Kidney (tissue), 14 donors: ENCODE data around the gene LCN1. TPM values are rescaled to one million over a fixed set of nuclear protein-coding genes. Genes with fewer than 3 reads are reported as not detected.

Experiments
- DNase-seq, 5 donors: peaks; one replicate each; pipeline ENCODE4 v3.0.0-alpha.2; 2013 to 2020
- FAIRE-seq: peaks from 2 replicates; lab custom pipeline; 2012; peaks lifted over from hg19 to GRCh38; lab: Jason Lieb, UNC
- H3K27ac ChIP-seq, 2 donors: one replicate each; pipeline ENCODE4 v1.7.0; 2013; ENCODE audit warnings: low read depth in 2 of 2, low read length in 2 of 2, inconsistent platforms in 1 of 2
- H3K27me3 ChIP-seq: one replicate; pipeline ENCODE4 v1.7.1; 2013; ENCODE audit warnings: low read length, inconsistent platforms; ENCODE audit not compliant: control insufficient read depth, insufficient read depth
- H3K36me3 ChIP-seq, 3 donors: one replicate each; pipeline versions ENCODE4 v1.7.0 to v1.7.1; 2013; ENCODE audit warnings: low read length in 3 of 3, control low read depth in 1 of 3, inconsistent platforms in 1 of 3; ENCODE audit not compliant: insufficient read depth in 3 of 3, control insufficient read depth in 2 of 3
- H3K4me1 ChIP-seq, 3 donors: one replicate each; pipeline versions ENCODE4 v1.7.0 to v1.7.1; 2013; ENCODE audit warnings: low read length in 3 of 3, inconsistent platforms in 1 of 3, low read depth in 1 of 3; ENCODE audit not compliant: control insufficient read depth in 2 of 3, insufficient read depth in 2 of 3
- H3K4me3 ChIP-seq, 3 donors: one replicate each; pipeline versions ENCODE4 v1.7.0 to v1.8.1; 2013; ENCODE audit warnings: low read length in 3 of 3, control low read depth in 1 of 3, inconsistent platforms in 1 of 3
- H3K9ac ChIP-seq, 3 donors: one replicate each; pipeline versions ENCODE4 v1.7.0 to v1.7.1; 2013; ENCODE audit warnings: low read length in 3 of 3, control low read depth in 1 of 3, inconsistent platforms in 1 of 3
- H3K9me3 ChIP-seq, 3 donors: one replicate each; pipeline versions ENCODE4 v1.7.0 to v1.7.1; 2013; ENCODE audit warnings: low read length in 3 of 3, control low read depth in 1 of 3, inconsistent platforms in 1 of 3; ENCODE audit not compliant: control insufficient read depth in 2 of 3, insufficient read depth in 1 of 3
- intact Hi-C: fragments of 100-400 bp; cut with DNase I; formaldehyde crosslinking; loops from one replicate; pipeline ENCODE4 v1.11.1; 2022
- polyA plus RNA-seq: library from polyadenylated mRNA; stranded (reverse); fragments of 350-450 nt; fragmentation: Illumina TruSeq; extraction: RNeasy Lipid Tissue Mini Kit (QIAGEN cat#74804); gene quantifications from one replicate; pipeline ENCODE4 v1.2.3, GENCODE V29; 2014; ENCODE audit warnings: low read depth, low replicate concordance; ENCODE audit not compliant: insufficient read depth
- total RNA-seq: library from RNA; stranded (reverse); fragmentation: NEBNext Ultra II Directional; extraction: Animal tissue kit (Norgen Biotek cat#: 25700); gene quantifications from one replicate; pipeline ENCODE4 v1.2.1, GENCODE V29; 2021
- TF ChIP-seq, protein P1 (sequence below): IDR thresholded peaks from 3 replicates; pipeline ENCODE4 v1.5.1; 2012; ENCODE audit warnings: mild to moderate bottlenecking, moderate library complexity, borderline replicate concordance; ENCODE audit not compliant: insufficient read depth; ENCODE audit errors: extremely low read depth
- donor health status: control.
- donor health status: control.
- donor health status: control.
- donor health status: control.
- donor health status: control.
- donor health status: DM: yes; HTN: yes; CAD: no.
- donor health status: Normal renal cell carcinoma (clear cell type).

LCN1 gene
- total and polyA plus RNA-seq, 2 donors from 2014 or later, result not detected

- FAIRE-seq, result no peak
- intact Hi-C loops, result no loop called here
Observed at GRCh38 chr9:135521608-135522095, 412 bp downstream of the LCN1 start.

DNA sequence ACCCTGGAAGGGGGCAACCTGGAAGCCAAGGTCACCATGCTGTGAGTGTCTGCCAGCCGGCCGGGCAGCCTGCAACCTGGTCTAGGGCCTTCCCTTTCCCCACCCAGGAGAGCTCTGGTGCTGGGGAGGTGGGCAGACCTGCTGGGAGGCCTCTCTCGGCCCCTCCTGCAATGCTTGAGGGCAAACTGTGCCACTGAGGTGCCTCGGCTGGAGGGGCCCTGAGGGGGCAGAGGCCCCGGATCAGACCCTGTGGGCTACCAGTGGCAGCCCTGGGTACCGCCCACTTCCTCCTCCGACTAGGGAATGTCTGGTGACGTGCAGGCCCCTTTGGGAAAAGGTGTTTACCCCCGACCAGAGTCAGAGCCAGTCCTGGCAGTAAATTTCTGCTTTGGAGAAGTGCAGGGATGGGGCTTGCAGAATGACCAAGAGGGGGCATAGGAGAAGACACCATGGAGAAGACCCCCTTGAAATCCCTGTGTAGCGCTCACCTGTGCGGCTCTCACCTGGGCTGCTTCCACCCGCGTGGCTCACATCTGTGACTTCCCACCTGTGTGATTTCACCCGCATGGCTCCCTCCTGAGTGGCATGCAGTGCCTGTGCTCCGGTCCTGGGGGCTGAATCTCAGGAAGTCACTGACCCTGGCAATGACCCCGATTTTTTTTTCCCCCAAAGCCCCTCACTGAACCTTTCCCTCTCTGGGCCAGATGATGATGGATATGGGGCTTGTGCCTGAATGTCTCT is 1.1 kb downstream of the LCN1 start:
- Histone ChIP-seq H3K27me3 (no peaks in the 10 kb centered on the region), H3K9me3 (no peaks in the 10 kb centered on the region), H3K36me3 (no peaks in the 10 kb centered on the region), H3K4me3 (no peak overlapping the region), H3K27ac (no peak overlapping the region), H3K4me1 (no peaks in the 10 kb centered on the region), H3K9ac (no peak overlapping the region)
- intact Hi-C loops, result no loop called here
- TF ChIP-seq, protein P1, sequence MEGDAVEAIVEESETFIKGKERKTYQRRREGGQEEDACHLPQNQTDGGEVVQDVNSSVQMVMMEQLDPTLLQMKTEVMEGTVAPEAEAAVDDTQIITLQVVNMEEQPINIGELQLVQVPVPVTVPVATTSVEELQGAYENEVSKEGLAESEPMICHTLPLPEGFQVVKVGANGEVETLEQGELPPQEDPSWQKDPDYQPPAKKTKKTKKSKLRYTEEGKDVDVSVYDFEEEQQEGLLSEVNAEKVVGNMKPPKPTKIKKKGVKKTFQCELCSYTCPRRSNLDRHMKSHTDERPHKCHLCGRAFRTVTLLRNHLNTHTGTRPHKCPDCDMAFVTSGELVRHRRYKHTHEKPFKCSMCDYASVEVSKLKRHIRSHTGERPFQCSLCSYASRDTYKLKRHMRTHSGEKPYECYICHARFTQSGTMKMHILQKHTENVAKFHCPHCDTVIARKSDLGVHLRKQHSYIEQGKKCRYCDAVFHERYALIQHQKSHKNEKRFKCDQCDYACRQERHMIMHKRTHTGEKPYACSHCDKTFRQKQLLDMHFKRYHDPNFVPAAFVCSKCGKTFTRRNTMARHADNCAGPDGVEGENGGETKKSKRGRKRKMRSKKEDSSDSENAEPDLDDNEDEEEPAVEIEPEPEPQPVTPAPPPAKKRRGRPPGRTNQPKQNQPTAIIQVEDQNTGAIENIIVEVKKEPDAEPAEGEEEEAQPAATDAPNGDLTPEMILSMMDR, result no peak
- no peak for FAIRE-seq
- DNase-seq, result no peak

More at GRCh38 chr9:135521608-135522095, 412 bp downstream of the LCN1 start:
- Histone ChIP-seq H3K9ac (no peak overlapping the region), H3K27ac (no peak overlapping the region), H3K27me3 (no peaks in the 10 kb centered on the region), H3K36me3 (no peaks in the 10 kb centered on the region), H3K9me3 (no peaks in the 10 kb centered on the region), H3K4me1 (no peaks in the 10 kb centered on the region), H3K4me3 (no peak overlapping the region)
- DNase-seq, result no peak
- TF ChIP-seq, protein P1, result no peak

GRCh38 chr9:135522931-135523330 is 1.7 kb downstream of the LCN1 start:
- Histone ChIP-seq H3K4me1 (no peaks in the 10 kb centered on the region), H3K36me3 (no peaks in the 10 kb centered on the region), H3K9me3 (no peaks in the 10 kb centered on the region), H3K27me3 (no peaks in the 10 kb centered on the region), H3K27ac (no peak overlapping the region), H3K9ac (no peak overlapping the region), H3K4me3 (no peak overlapping the region)
- intact Hi-C loops, result no loop called here
- TF ChIP-seq, protein P1, result no peak
- DNase-seq (no peak), FAIRE-seq (no peak)
